K562 (cell line): ENCODE results near the gene BNIP5. TPM values are rescaled to one million over a fixed set of nuclear protein-coding genes. Genes with fewer than 3 reads are reported as not detected.

Source experiments
- ATAC-seq: fragments of 200-7000 bp; cut with Tn5 transposase; 3 replicates; pipeline ENCODE4 v1.9.1; 2020; ENCODE audit warnings: moderate library complexity
- BruUV-seq: library from RNA; stranded (reverse); fragments of 400-500 nt; replicated peaks from 2 replicates; lab custom pipeline; 2021; lab: Mats Ljungman, UMichigan
- CTCF ChIA-PET: fragments of 300-600 bp; formaldehyde crosslinking; extraction: SDS; loops from one replicate; lab custom pipeline; 2021; ENCODE audit warnings: low intra/inter-chr PET ratio; lab: Yijun Ruan, JAX
- POLR2A ChIA-PET: fragments of 300-600, 350-650 bp; sonication (Branson Sonifier 250); formaldehyde crosslinking; extraction: SDS; loops from one replicate; lab custom pipeline; 2021; ENCODE audit warnings: antibody characterized with exemption, inconsistent platforms; lab: Yijun Ruan, JAX
- DNase-seq, 4 experiments: peaks; one replicate each; pipeline versions ENCODE4 v3.0.0 to v3.0.0-alpha.2; 2011 to 2018; ENCODE audit warnings: low spot score in 3 of 4, mixed read lengths in 3 of 4; ENCODE audit errors: extremely low read depth in 1 of 4
- FAIRE-seq: peaks from 2 replicates; lab custom pipeline; 2011; peaks lifted over from hg19 to GRCh38; lab: Jason Lieb, UNC
- H2AFZ ChIP-seq: 2 replicates; pipeline ENCODE4 v1.6.0; 2011; ENCODE audit warnings: low read depth, low read length, control low read depth, inconsistent platforms
- H3K27ac ChIP-seq: fragments of 200-600 bp; 3 replicates; pipeline ENCODE4 v1.8.0; 2011; ENCODE audit warnings: low read depth, mild to moderate bottlenecking, control low read depth, inconsistent platforms, low read length, moderate library complexity, mixed read lengths; ENCODE audit errors: extremely low read depth
- H3K27me3 ChIP-seq, 2 experiments: fragments of 300-600 bp in 1 of 2; 2 replicates in 1 of 2; 3 replicates in 1 of 2; pipeline versions ENCODE4 v1.6.0 to v1.8.0; 2011; ENCODE audit warnings: inconsistent platforms in 2 of 2, low read length in 2 of 2, mild to moderate bottlenecking in 1 of 2, mixed read lengths in 1 of 2, moderate library complexity in 1 of 2; ENCODE audit not compliant: control insufficient read depth in 2 of 2, insufficient read depth in 2 of 2
- H3K36me3 ChIP-seq: fragments of 300-600 bp; 3 replicates; pipeline ENCODE4 v1.8.0; 2011; ENCODE audit warnings: mild to moderate bottlenecking, low read length, inconsistent platforms; ENCODE audit not compliant: control insufficient read depth, insufficient read depth
- H3K4me1 ChIP-seq, 2 experiments: fragments of 200-600 bp in 1 of 2; replicated peaks in 1 of 2; 2 replicates in 1 of 2; 3 replicates in 1 of 2; pipeline versions ENCODE4 v1.5.1 to v1.8.0; 2011; ENCODE audit warnings: inconsistent platforms in 2 of 2, low read length in 2 of 2, mild to moderate bottlenecking in 1 of 2, mixed read lengths in 1 of 2, moderate library complexity in 1 of 2; ENCODE audit not compliant: control insufficient read depth in 2 of 2, insufficient read depth in 2 of 2
- H3K4me2 ChIP-seq: 2 replicates; pipeline ENCODE4 v1.6.1; 2011; ENCODE audit warnings: low read length, control low read depth, inconsistent platforms, mixed read lengths; ENCODE audit not compliant: insufficient read depth
- H3K4me3 ChIP-seq: fragments of 200-600 bp; sonication (generic), shearing (Covaris generic); 2 replicates; pipeline ENCODE4 v1.5.1; 2016; ENCODE audit warnings: control low read depth, inconsistent platforms
- H3K79me2 ChIP-seq: fragments of 200-600 bp; 3 replicates; pipeline ENCODE4 v1.8.0; 2011; ENCODE audit warnings: low read length, inconsistent platforms; ENCODE audit not compliant: control insufficient read depth, insufficient read depth
- H3K9ac ChIP-seq, 2 experiments: 2 replicates each; pipeline versions ENCODE4 v1.6.0 to v1.6.1; 2011; ENCODE audit warnings: low read depth in 2 of 2, low read length in 2 of 2, control low read depth in 1 of 2, inconsistent platforms in 1 of 2, mild to moderate bottlenecking in 1 of 2, mixed read lengths in 1 of 2; ENCODE audit not compliant: insufficient read depth in 1 of 2
- H3K9me1 ChIP-seq: one replicate; pipeline ENCODE4 v1.6.0; 2011; ENCODE audit warnings: inconsistent platforms, mild to moderate bottlenecking, low read length, moderate library complexity; ENCODE audit not compliant: control insufficient read depth, insufficient read depth
- H3K9me3 ChIP-seq: replicated peaks from 2 replicates; pipeline ENCODE4 v1.5.1; 2011; ENCODE audit warnings: low read depth, low read length, inconsistent platforms; ENCODE audit not compliant: control insufficient read depth, insufficient read depth
- H4K20me1 ChIP-seq: replicated peaks from 2 replicates; pipeline ENCODE4 v1.6.1; 2011; ENCODE audit warnings: low read length, inconsistent platforms, mixed read lengths; ENCODE audit not compliant: control insufficient read depth, insufficient read depth
- C11orf30 ChIP-seq: fragments of 450-650 bp; IDR thresholded peaks from 2 replicates; pipeline ENCODE4 v1.6.1; 2016; ENCODE audit warnings: low read depth, mild to moderate bottlenecking
- JUND ChIP-seq, 2 experiments: IDR thresholded peaks; 2 replicates in 1 of 2; 3 replicates in 1 of 2; pipeline ENCODE4 v1.6.1; 2011; ENCODE audit warnings: borderline replicate concordance in 2 of 2, low read depth in 2 of 2, low read length in 2 of 2, improper control_type of control experiment in 1 of 2, missing biosample characterization in 1 of 2, missing genetic modification characterization in 1 of 2, missing genetic modification reagents in 1 of 2
- MTF1 ChIP-seq: fragments of 250-450 bp; sonication (Bioruptor Pico); IDR thresholded peaks from 2 replicates; pipeline ENCODE4 v1.9.0; 2021; ENCODE audit warnings: moderate library complexity, mild to moderate bottlenecking, inconsistent platforms, borderline replicate concordance
- PTTG1 ChIP-seq: fragments of 450-650 bp; IDR thresholded peaks from 2 replicates; pipeline ENCODE4 v1.6.1; 2016; ENCODE audit warnings: low read depth, mild to moderate bottlenecking, missing genetic modification characterization, missing compliant biosample characterization
- RBFOX2 ChIP-seq: fragments of 200-400 bp; formaldehyde crosslinking; IDR thresholded peaks from 2 replicates; pipeline ENCODE4 v1.6.1; 2017; ENCODE audit warnings: low read depth, mild to moderate bottlenecking, low read length, moderate library complexity
- RFX1 ChIP-seq: fragments of 450-650 bp; IDR thresholded peaks from 2 replicates; pipeline ENCODE4 v1.6.1; 2016; ENCODE audit warnings: mild to moderate bottlenecking, moderate library complexity
- SAP30 ChIP-seq: fragments of 200-600 bp; sonication (generic); IDR thresholded peaks from 2 replicates; pipeline ENCODE4 v1.6.1; 2012; ENCODE audit warnings: borderline replicate concordance, low read depth, mild to moderate bottlenecking, moderate library complexity, low read length, control low read depth, inconsistent platforms; ENCODE audit not compliant: insufficient read depth, poor library complexity, severe bottlenecking
- TEAD4 ChIP-seq, 2 experiments: sonication (generic) in 1 of 2; formaldehyde crosslinking in 1 of 2; IDR thresholded peaks; 2 replicates each; pipeline versions ENCODE4 v1.6.1 to v1.8.0; 2012 to 2022; ENCODE audit warnings: borderline replicate concordance in 1 of 2, inconsistent platforms in 1 of 2, low read length in 1 of 2, mild to moderate bottlenecking in 1 of 2, missing genetic modification reagents in 1 of 2
- ZSCAN29 ChIP-seq: fragments of 450-650 bp; IDR thresholded peaks from 2 replicates; pipeline ENCODE4 v1.6.1; 2017
- ZSCAN32 ChIP-seq: fragments of 450-650 bp; formaldehyde crosslinking; IDR thresholded peaks from 2 replicates; pipeline ENCODE4 v1.4.0; 2020; ENCODE audit warnings: mild to moderate bottlenecking, moderate library complexity
- WGBS: fragments of 100-300 bp; shearing (Covaris generic); methylation state at CpG from one replicate; pipeline ENCODE4 v1.1.6; 2016; ENCODE audit warnings: low coverage, mixed read lengths; ENCODE audit not compliant: insufficient coverage; ENCODE audit errors: missing lambda C conversion rate; 5-methylcytosine and 5-hydroxymethylcytosine counted together
- in situ Hi-C: fragments of 300-500 bp; cut with MboI; formaldehyde crosslinking; loops from 4 replicates; pipeline ENCODE4 v1.15.0; 2018; ENCODE audit warnings: inconsistent platforms, mixed read lengths
- intact Hi-C: fragments of 100-400 bp; cut with micrococcal nuclease; formaldehyde crosslinking; loops from 2 replicates; pipeline ENCODE4 v1.14.2; 2022
- polyA plus RNA-seq, 8 experiments: library from polyadenylated mRNA; depleted of rRNA in 4 of 8; stranded (reverse) in 5 of 8; unstranded in 3 of 8; fragments of >200 nt; fragmentation: Nextera tagmentation in 2 of 8; fragmentation: Illumina TruSeq in 1 of 8; extraction: Ambion mirVana in 2 of 8; extraction: Trizol in 1 of 8; gene quantifications; 2 replicates each; pipeline versions ENCODE4 v1.2.1 to v1.2.3, GENCODE V29; 2011 to 2014; ENCODE audit warnings: inconsistent platforms in 1 of 8, missing spikeins in 1 of 8
- total RNA-seq, 7 experiments: library from RNA; depleted of rRNA in 6 of 7; stranded (reverse); fragments of >200 nt in 6 of 7; fragmentation: Illumina TruSeq in 2 of 7; extraction: Trizol in 2 of 7; gene quantifications; 2 replicates each; pipeline versions ENCODE4 v1.2.1 to v1.2.3, GENCODE V29; 2011 to 2021; ENCODE audit warnings: low replicate concordance in 1 of 7

Gene BNIP5
- total and polyA plus RNA-seq, 9 of the 15 experiments (the other 6 are each of a cell fraction or from before 2014, with no cell fraction given) = not detected

GRCh38 chr6:36283608-36284007 lies 53.1 kb downstream of the BNIP5 start (continued):
- no peak for TF ChIP-seq SAP30
- no peak for TF ChIP-seq RBFOX2
- TF ChIP-seq ZSCAN29 = no peak
- no peak for TF ChIP-seq MTF1 (CRISPR knock-in tag)
- peak; percentile 78; the same call in 1 of the 2 replicates for TF ChIP-seq ZSCAN32 (CRISPR knock-in tag)
- TF ChIP-seq PTTG1 (tag) = no peak
- TF ChIP-seq C11orf30 = no peak
- 0 out of 2 replicates have a peak, but pooled peaks have one; percentile 17 for TF ChIP-seq JUND (IDR thresholded peaks at IDR 0.05; ENCODE audit: borderline replicate concordance, low read depth, low read length)
- no peak for TF ChIP-seq JUND (tag; IDR thresholded peaks at IDR 0.05; ENCODE audit: borderline replicate concordance, low read depth, low read length)

DNA sequence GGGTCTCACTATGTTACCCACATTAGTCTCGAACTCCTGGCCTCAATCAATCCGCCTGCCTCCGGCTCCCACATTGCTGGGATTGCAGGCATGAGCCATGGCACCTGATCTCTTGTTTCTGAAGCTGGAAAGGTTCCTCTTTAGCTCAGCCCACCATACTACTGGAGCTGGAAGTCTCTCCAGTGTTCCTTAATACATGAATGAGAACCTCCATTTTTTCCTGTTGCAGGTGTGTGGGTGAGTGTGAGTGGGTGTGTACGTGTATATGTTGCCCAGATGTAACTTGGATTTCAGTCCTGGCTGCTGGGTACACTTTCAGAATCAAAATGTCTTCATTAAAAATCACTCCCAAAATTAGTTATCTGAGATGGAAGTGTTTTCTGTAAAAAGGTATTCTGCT lies 55.7 kb downstream of the BNIP5 start:
- ATAC-seq (no peak), FAIRE-seq (no peak)
- H3K4me3 ChIP-seq = no peak overlapping the region
- H3K27me3 ChIP-seq = peaks cover 34 to 51% of the 10 kb centered on the region in 2 experiments; a peak in 4 of 5 replicates
- H3K4me1 ChIP-seq = peaks cover 4% of the 10 kb centered on the region in 2 experiments; a peak in 3 of 5 replicates
- TF ChIP-seq TEAD4 (IDR thresholded peaks at IDR 0.05; ENCODE audit: low read length) = no peak
- TF ChIP-seq TEAD4 (CRISPR knock-in tag; IDR thresholded peaks at IDR 0.05; ENCODE audit: borderline replicate concordance) = no peak
- TF ChIP-seq RFX1 = no peak
- TF ChIP-seq, all 486 proteins: peak for 0
- WGBS = 0% methylated on average over 4 of the region's 4 CpGs
- DNase-seq = no peak
- POLR2A ChIA-PET = interaction anchor here (0.6 to 1.1 kb wide), 3 partner anchors 9 to 852 kb away, joined by 3 to 4 read pairs (median 3); no protein-coding TSS in a partner anchor
- no peak overlapping the region for H3K9ac ChIP-seq
- no peak overlapping the region for H2AFZ ChIP-seq
- CTCF ChIA-PET = no interaction called here
- H3K27ac ChIP-seq = no peak overlapping the region
- intact Hi-C loops = no loop called here
- in situ Hi-C loops = no loop called here
- no peaks in the 10 kb centered on the region for H4K20me1 ChIP-seq
- H3K9me1 ChIP-seq = no peaks in the 10 kb centered on the region
- no TSS peak for BruUV-seq
- no peaks in the 10 kb centered on the region for H3K79me2 ChIP-seq
- no peaks in the 10 kb centered on the region for H3K36me3 ChIP-seq
- no peak overlapping the region for H3K4me2 ChIP-seq
- no peaks in the 10 kb centered on the region for H3K9me3 ChIP-seq
